Esophagus squamous epithelium (tissue), 4 donors: Measurements from ENCODE around the gene SESN3.

ENCODE experiments used
- CTCF ChIP-seq, 6 experiments: fragments of 450-650 bp in 4 of 6; fragments of 200-600 bp in 2 of 6; sonication (generic) in 2 of 6; IDR thresholded peaks; one replicate each; pipeline ENCODE4 v1.5.1; 2016 to 2019; ENCODE audit warnings: antibody characterized with exemption in 6 of 6, mild to moderate bottlenecking in 4 of 6, moderate library complexity in 4 of 6
- POLR2A ChIP-seq, 4 donors: fragments of 450-650 bp; IDR thresholded peaks; one replicate each; pipeline ENCODE4 v1.6.1; 2017; ENCODE audit warnings: antibody characterized with exemption in 4 of 4, mild to moderate bottlenecking in 4 of 4, moderate library complexity in 3 of 4

DNA sequence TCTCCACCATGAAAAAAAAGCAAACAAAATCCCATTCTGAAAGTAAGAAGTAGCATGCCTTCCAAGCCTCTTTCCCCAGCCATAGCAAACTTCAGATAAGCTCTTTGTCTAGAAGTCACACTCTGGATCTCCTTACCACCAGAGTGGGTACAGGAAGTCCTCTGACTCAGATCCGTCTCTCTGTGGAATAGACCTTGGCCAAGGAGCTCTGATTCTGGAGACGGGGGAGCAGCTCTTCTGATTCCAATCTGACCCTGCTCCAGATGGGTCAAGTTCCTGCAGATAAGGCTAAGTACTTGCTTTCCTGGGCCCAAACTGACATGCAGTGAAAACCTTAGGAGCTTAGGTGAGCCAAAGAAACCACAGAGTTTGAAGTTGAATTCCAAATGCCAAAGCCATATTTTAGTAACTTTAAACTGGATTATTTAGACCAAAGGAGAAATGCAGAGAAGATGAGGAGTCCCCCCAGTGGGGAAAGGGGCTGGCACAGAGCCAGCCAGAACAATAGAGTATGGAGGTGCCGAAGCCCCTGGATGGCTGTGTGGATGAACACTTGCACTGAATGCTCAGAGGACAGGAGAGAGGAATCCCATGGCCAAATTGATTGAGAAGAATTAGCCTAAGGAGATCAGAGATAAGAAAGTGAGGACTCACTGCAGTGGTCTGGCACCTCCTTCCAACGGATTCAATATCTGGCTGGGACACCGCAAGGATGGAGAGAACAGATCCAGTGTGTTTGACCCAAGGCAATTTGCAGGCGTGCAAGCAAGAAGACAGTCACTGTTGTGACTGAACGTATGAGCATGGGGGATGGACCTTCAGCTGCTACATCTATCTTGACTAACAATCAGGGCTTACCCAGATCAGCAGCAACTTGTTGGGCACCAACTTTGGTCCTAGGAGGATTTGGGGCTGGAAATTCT is 86.4 kb downstream of the SESN3 start:
- TF ChIP-seq CTCF (IDR thresholded peaks at IDR 0.05) (no peak), POLR2A (IDR thresholded peaks at IDR 0.05) (no peak)
